SU-DHL-6 (cell line): ENCODE data around the gene SMYD1.

Experiments used
- H2AFZ ChIP-seq: fragments of 200-600 bp; sonication (generic); 2 replicates; pipeline ENCODE4 v1.6.1; 2014; ENCODE audit warnings: low read depth, mild to moderate bottlenecking, moderate library complexity, mixed read lengths, antibody characterized with exemption, low read length; ENCODE audit not compliant: severe bottlenecking
- H3F3A ChIP-seq: fragments of 200-600 bp; shearing (Covaris generic); 2 replicates; pipeline ENCODE4 v1.6.0; 2016; ENCODE audit warnings: antibody characterized with exemption, mild to moderate bottlenecking; ENCODE audit not compliant: insufficient read depth
- H3K27ac ChIP-seq: fragments of 200-600 bp; sonication (generic); 2 replicates; pipeline ENCODE4 v1.5.1; 2016; ENCODE audit warnings: low read depth, mild to moderate bottlenecking, low read length, moderate library complexity, mixed read lengths
- H3K27me3 ChIP-seq: fragments of 200-600 bp; sonication (generic), shearing (Covaris generic); 2 replicates; pipeline ENCODE4 v1.6.0; 2014; ENCODE audit warnings: mild to moderate bottlenecking, low read length
- H3K36me3 ChIP-seq: fragments of 200-600 bp; sonication (generic); 2 replicates; pipeline ENCODE4 v1.6.1; 2014; ENCODE audit warnings: mild to moderate bottlenecking, low read length, mixed read lengths
- H3K4me2 ChIP-seq: fragments of 300-600, 200-600 bp; shearing (Covaris generic), sonication (generic); 2 replicates; pipeline ENCODE4 v1.6.0; 2014; ENCODE audit warnings: low read length, low read depth, mild to moderate bottlenecking; ENCODE audit not compliant: poor library complexity, severe bottlenecking
- H3K4me3 ChIP-seq: fragments of 200-600 bp; sonication (generic); 2 replicates; pipeline ENCODE4 v1.5.1; 2014; ENCODE audit warnings: antibody characterized with exemption, low read length, mild to moderate bottlenecking, mixed read lengths; ENCODE audit not compliant: insufficient read depth, poor library complexity, severe bottlenecking
- H3K79me2 ChIP-seq: fragments of 200-600 bp; sonication (generic); 2 replicates; pipeline ENCODE4 v1.6.1; 2014; ENCODE audit warnings: mild to moderate bottlenecking, low read length, moderate library complexity; ENCODE audit not compliant: insufficient read depth
- H3K9ac ChIP-seq: fragments of 200-600 bp; sonication (generic); 2 replicates; pipeline ENCODE4 v1.7.0; 2014; ENCODE audit warnings: mild to moderate bottlenecking, low read length
- H3K9me2 ChIP-seq: fragments of 200-600 bp; sonication (generic); replicated peaks from 2 replicates; pipeline ENCODE4 v1.6.1; 2014; ENCODE audit warnings: low read length; ENCODE audit not compliant: insufficient read depth
- H3K9me3 ChIP-seq: fragments of 200-600 bp; sonication (generic); 2 replicates; pipeline ENCODE4 v1.6.1; 2014; ENCODE audit warnings: low read length, mixed read lengths; ENCODE audit not compliant: insufficient read depth
- H4K20me1 ChIP-seq: fragments of 200-600 bp; sonication (generic); 2 replicates; pipeline ENCODE4 v1.6.1; 2014; ENCODE audit warnings: low read depth, mild to moderate bottlenecking, antibody characterized with exemption, low read length, moderate library complexity, mixed read lengths
- CTCF ChIP-seq: fragments of 200-600 bp; sonication (generic); IDR thresholded peaks from one replicate; pipeline ENCODE4 v1.5.1; 2017; ENCODE audit warnings: antibody characterized with exemption, mild to moderate bottlenecking, low read length, moderate library complexity; ENCODE audit not compliant: insufficient read depth, poor library complexity, severe bottlenecking
- EZH2phosphoT487 ChIP-seq: fragments of 200-600 bp; sonication (generic), shearing (Covaris generic); conservative IDR thresholded peaks from 2 replicates; pipeline ENCODE4 v1.6.1; 2018; ENCODE audit warnings: mild to moderate bottlenecking, antibody characterized with exemption, low read length, moderate library complexity, mixed read lengths

SMYD1 gene

GRCh38 chr2:88139203-88139702 lies 71.6 kb downstream of the SMYD1 start:
- no peaks in the 10 kb centered on the region for H3K9me3 ChIP-seq
- no peak overlapping the region for H3K4me3 ChIP-seq
- no peak overlapping the region for H3K27ac ChIP-seq
- no peaks in the 10 kb centered on the region for H3K79me2 ChIP-seq
- H3K36me3 ChIP-seq: no peaks in the 10 kb centered on the region
- 0 out of 2 replicates have a peak, but pooled peaks cover 2% of the 10 kb centered on the region for H3K27me3 ChIP-seq
- no peak overlapping the region for H3K9ac ChIP-seq
- H3K9me2 ChIP-seq: no peaks in the 10 kb centered on the region
- H2AFZ ChIP-seq: no peak overlapping the region
- TF ChIP-seq CTCF (no peak), EZH2phosphoT487 (no peak)
- no peaks in the 10 kb centered on the region for H4K20me1 ChIP-seq
- H3F3A ChIP-seq: no peaks in the 10 kb centered on the region
- no peak overlapping the region for H3K4me2 ChIP-seq

GRCh38 chr2:88139804-88140203 lies 72.2 kb downstream of the SMYD1 start:
- H3K9me3 ChIP-seq: no peaks in the 10 kb centered on the region
- no peaks in the 10 kb centered on the region for H3F3A ChIP-seq
- TF ChIP-seq EZH2phosphoT487 (no peak), CTCF (no peak)
- H4K20me1 ChIP-seq: no peaks in the 10 kb centered on the region
- H3K4me3 ChIP-seq: no peak overlapping the region
- H3K9me2 ChIP-seq: no peaks in the 10 kb centered on the region
- no peak overlapping the region for H3K9ac ChIP-seq
- H3K79me2 ChIP-seq: no peaks in the 10 kb centered on the region
- H2AFZ ChIP-seq: no peak overlapping the region
- no peaks in the 10 kb centered on the region for H3K36me3 ChIP-seq
- H3K27me3 ChIP-seq: 0 out of 2 replicates have a peak, but pooled peaks cover 2% of the 10 kb centered on the region
- no peak overlapping the region for H3K27ac ChIP-seq
- H3K4me2 ChIP-seq: no peak overlapping the region

GRCh38 chr2:88141952-88142351 lies 74.3 kb downstream of the SMYD1 start:
- H3K79me2 ChIP-seq: no peaks in the 10 kb centered on the region
- no peaks in the 10 kb centered on the region for H3K36me3 ChIP-seq
- no peaks in the 10 kb centered on the region for H3F3A ChIP-seq
- H3K4me2 ChIP-seq: no peak overlapping the region
- no peak overlapping the region for H2AFZ ChIP-seq
- no peak for TF ChIP-seq EZH2phosphoT487
- no peak for TF ChIP-seq CTCF
- H3K27ac ChIP-seq: no peak overlapping the region
- no peak overlapping the region for H3K4me3 ChIP-seq
- H3K9me3 ChIP-seq: no peaks in the 10 kb centered on the region
- no peak overlapping the region for H3K9ac ChIP-seq
- no peaks in the 10 kb centered on the region for H4K20me1 ChIP-seq
- no peaks in the 10 kb centered on the region for H3K9me2 ChIP-seq
- 0 out of 2 replicates have a peak, but pooled peaks cover 2% of the 10 kb centered on the region for H3K27me3 ChIP-seq
